ENCODE data around the gene BACE1-AS.

- TF ChIP-seq EZH2phosphoT487 (IDR thresholded peaks at IDR 0.05; ENCODE audit: low read length) (no peak), CTCF (IDR thresholded peaks at IDR 0.05; ENCODE audit: low read length) (no peak), EZH2 (optimal IDR thresholded peaks at IDR 0.05; ENCODE audit: low read depth, low read length) (no peak)
These were observed 12.8 kb upstream of the BACE1-AS start for GRCh38 chr11:117278347-117278746.

All from MM.1S (cell line).